ENCODE measurements around the gene HS6ST1.

HS6ST1 gene

GRCh38 chr2:128298286-128298685, 20.4 kb downstream of the HS6ST1 start:
- no peak overlapping the region for H3K4me3 ChIP-seq (replicated peaks in 1 of 2; ENCODE audit: low read depth in 2 of 2, low read length in 2 of 2)
- no peak for DNase-seq (ENCODE audit: low read depth in 2 of 2)
- TF ChIP-seq CTCF (IDR thresholded peaks at IDR 0.05; ENCODE audit: low read depth, low read length) = no peak

GRCh38 chr2:128293870-128294455, 24.7 kb downstream of the HS6ST1 start:
- no peak for DNase-seq (ENCODE audit: low read depth in 2 of 2)
- TF ChIP-seq CTCF (IDR thresholded peaks at IDR 0.05; ENCODE audit: low read depth, low read length) = no peak

GRCh38 chr2:128293426-128293755, 25.3 kb downstream of the HS6ST1 start:
- no peak for DNase-seq (ENCODE audit: low read depth in 2 of 2)
- H3K4me3 ChIP-seq (replicated peaks in 1 of 2; ENCODE audit: low read depth in 2 of 2, low read length in 2 of 2) = no peak overlapping the region
- TF ChIP-seq CTCF (IDR thresholded peaks at IDR 0.05; ENCODE audit: low read depth, low read length) = no peak

More at GRCh38 chr2:128293870-128294455, 24.7 kb downstream of the HS6ST1 start:
- H3K4me3 ChIP-seq (replicated peaks in 1 of 2; ENCODE audit: low read depth in 2 of 2, low read length in 2 of 2) = no peak overlapping the region

- H3K4me3 ChIP-seq (replicated peaks in 1 of 2; ENCODE audit: low read depth in 2 of 2, low read length in 2 of 2) = no peak overlapping the region
- DNase-seq (ENCODE audit: low read depth in 2 of 2) = no peak
- TF ChIP-seq CTCF (IDR thresholded peaks at IDR 0.05; ENCODE audit: low read depth, low read length) = no peak
These were observed 25.9 kb downstream of the HS6ST1 start for GRCh38 chr2:128292599-128293425.

GRCh38 chr2:128291844-128292598, 26.6 kb downstream of the HS6ST1 start:
- no peak for DNase-seq (ENCODE audit: low read depth in 2 of 2)
- H3K4me3 ChIP-seq (replicated peaks in 1 of 2; ENCODE audit: low read depth in 2 of 2, low read length in 2 of 2) = no peak overlapping the region
- no peak for TF ChIP-seq CTCF (IDR thresholded peaks at IDR 0.05; ENCODE audit: low read depth, low read length)

GRCh38 chr2:128291161-128291843, 27.4 kb downstream of the HS6ST1 start:
- DNase-seq (ENCODE audit: low read depth in 2 of 2) = no peak
- H3K4me3 ChIP-seq (replicated peaks in 1 of 2; ENCODE audit: low read depth in 2 of 2, low read length in 2 of 2) = no peak overlapping the region
- TF ChIP-seq CTCF (IDR thresholded peaks at IDR 0.05; ENCODE audit: low read depth, low read length) = no peak
